AG04450 (cell line): ENCODE measurements around the gene TMEM181. TPM values are rescaled to one million over a fixed set of nuclear protein-coding genes. Genes with fewer than 3 reads are reported as not detected.
"Not testable (repeated sequence)": the region's sequence is repeated elsewhere in the genome, so short reads cannot be mapped to it uniquely, and the experiment has no call there.

Experiments
- CTCF ChIA-PET: fragments of 300-600, 350-600 bp; formaldehyde crosslinking; extraction: SDS; loops from one replicate; lab custom pipeline; 2022; ENCODE audit warnings: antibody characterized with exemption, inconsistent platforms; lab: Charles Lee
- POLR2A ChIA-PET: fragments of 350-600 bp; formaldehyde crosslinking; extraction: SDS; loops from one replicate; lab custom pipeline; 2021; ENCODE audit warnings: antibody characterized with exemption, inconsistent platforms; lab: Yijun Ruan, JAX
- DNase-seq: peaks from one replicate; pipeline ENCODE4 v3.0.0-alpha.2; 2011; ENCODE audit warnings: low read depth, low spot score
- H3K27ac ChIP-seq: one replicate; pipeline ENCODE4 v1.5.1; 2012; ENCODE audit warnings: low read depth, low read length, control low read depth
- H3K27me3 ChIP-seq: one replicate; pipeline ENCODE4 v1.6.0; 2012; ENCODE audit warnings: low read length; ENCODE audit not compliant: control insufficient read depth, insufficient read depth
- H3K4me3 ChIP-seq: 2 replicates; pipeline ENCODE4 v1.5.1; 2011; ENCODE audit warnings: mild to moderate bottlenecking, low read depth, low read length, control low read depth
- H3K9me3 ChIP-seq: 2 replicates; pipeline ENCODE4 v1.5.1; 2012; ENCODE audit warnings: low read length; ENCODE audit not compliant: control insufficient read depth, insufficient read depth
- CTCF ChIP-seq: IDR thresholded peaks from 2 replicates; pipeline ENCODE4 v1.5.1; 2011; ENCODE audit warnings: low read depth, low read length, control low read depth, inconsistent platforms
- polyA plus RNA-seq: library from polyadenylated mRNA; depleted of rRNA; stranded (reverse); fragments of >200 nt; gene quantifications from 2 replicates; pipeline ENCODE4 v1.2.3, GENCODE V29; 2011

Gene TMEM181
- polyA plus RNA-seq, 1 experiment: 44.1 TPM

- ChIA-PET POLR2A (no interaction called here), CTCF (interaction anchor here (1.4 to 3.1 kb wide), 3 partner anchors 80 to 397 kb away, joined by 4 to 16 read pairs (median 6); no protein-coding TSS in a partner anchor)
- Histone ChIP-seq H3K9me3 (peaks cover 9% of the 10 kb centered on the region; the same call in 1 of the 2 replicates), H3K27me3 (no peaks in the 10 kb centered on the region), H3K4me3 (no peak overlapping the region), H3K27ac (no peak overlapping the region)
- TF ChIP-seq CTCF: no peak
- DNase-seq: no peak
These were observed 51.1 kb downstream of the TMEM181 start for GRCh38 chr6:158611039-158611438.

- ChIA-PET CTCF (interaction anchor here (0.6 to 3.1 kb wide), 4 partner anchors 80 to 398 kb away, joined by 3 to 16 read pairs (median 5); no protein-coding TSS in a partner anchor), POLR2A (no interaction called here)
- H3K27ac ChIP-seq: no peak overlapping the region
- TF ChIP-seq CTCF: no peak
- no peaks in the 10 kb centered on the region for H3K27me3 ChIP-seq
- H3K4me3 ChIP-seq: no peak overlapping the region
- DNase-seq: no peak
- peaks cover 6% of the 10 kb centered on the region; the same call in 1 of the 2 replicates for H3K9me3 ChIP-seq
These were observed 51.9 kb downstream of the TMEM181 start for GRCh38 chr6:158611541-158612370.

- POLR2A ChIA-PET, DNase-seq, H3K27me3 ChIP-seq, CTCF ChIA-PET, H3K27ac ChIP-seq, H3K9me3 ChIP-seq, H3K4me3 ChIP-seq: not testable (repeated sequence)
These were observed 54.7 kb downstream of the TMEM181 start for GRCh38 chr6:158614606-158615005.

- H3K27me3 ChIP-seq, DNase-seq, POLR2A ChIA-PET, H3K27ac ChIP-seq, H3K4me3 ChIP-seq, H3K9me3 ChIP-seq: not testable (repeated sequence)
- CTCF ChIA-PET: interaction anchor here (1.0 kb wide), 1 partner anchor 14 kb away, joined by 3 read pairs; no protein-coding TSS in a partner anchor
These were observed 58.4 kb downstream of the TMEM181 start for GRCh38 chr6:158618289-158618688.

GRCh38 chr6:158619922-158620801 lies 60.3 kb downstream of the TMEM181 start:
- no peak for TF ChIP-seq CTCF
- no peaks in the 10 kb centered on the region for H3K27me3 ChIP-seq
- POLR2A ChIA-PET: interaction anchor here (1.1 kb wide), 1 partner anchor 10 kb away, joined by 3 read pairs; no protein-coding TSS in a partner anchor
- CTCF ChIA-PET: interaction anchor here (0.9 to 1.4 kb wide), 2 partner anchors 14 to 71 kb away, joined by 3 read pairs; no protein-coding TSS in a partner anchor
- H3K9me3 ChIP-seq: no peaks in the 10 kb centered on the region
- no peak for DNase-seq
- no peak overlapping the region for H3K27ac ChIP-seq
- no peak overlapping the region for H3K4me3 ChIP-seq
